GM06990 (cell line): ENCODE data around the gene TMEM237.

ENCODE experiments used
- DNase-seq: peaks from one replicate; pipeline ENCODE4 v3.0.0-alpha.2; 2011; ENCODE audit not compliant: insufficient read length; ENCODE audit errors: extremely low read depth
- H3K27me3 ChIP-seq: replicated peaks from 2 replicates; pipeline ENCODE4 v1.6.0; 2011; ENCODE audit warnings: low read length; ENCODE audit not compliant: control insufficient read depth, insufficient read depth
- H3K36me3 ChIP-seq: 2 replicates; pipeline ENCODE4 v1.5.1; 2011; ENCODE audit warnings: low read length; ENCODE audit not compliant: control insufficient read depth, insufficient read depth
- H3K4me3 ChIP-seq: replicated peaks from 2 replicates; pipeline ENCODE4 v1.5.1; 2011; ENCODE audit warnings: low read depth, mild to moderate bottlenecking, control low read depth, low read length
- TF ChIP-seq, protein P1 (sequence below): IDR thresholded peaks from 2 replicates; pipeline ENCODE4 v1.5.1; 2011; ENCODE audit warnings: low read length, control low read depth, mild to moderate bottlenecking, inconsistent platforms; ENCODE audit not compliant: insufficient read depth, poor library complexity, severe bottlenecking

The TMEM237 gene

GRCh38 chr2:201642579-201643215 lies 606 bp downstream of the TMEM237 start:
- Histone ChIP-seq H3K27me3 (no peaks in the 10 kb centered on the region), H3K4me3 (peak overlapping the region; percentile 91), H3K36me3 (no peaks in the 10 kb centered on the region)
- TF ChIP-seq, protein P1, sequence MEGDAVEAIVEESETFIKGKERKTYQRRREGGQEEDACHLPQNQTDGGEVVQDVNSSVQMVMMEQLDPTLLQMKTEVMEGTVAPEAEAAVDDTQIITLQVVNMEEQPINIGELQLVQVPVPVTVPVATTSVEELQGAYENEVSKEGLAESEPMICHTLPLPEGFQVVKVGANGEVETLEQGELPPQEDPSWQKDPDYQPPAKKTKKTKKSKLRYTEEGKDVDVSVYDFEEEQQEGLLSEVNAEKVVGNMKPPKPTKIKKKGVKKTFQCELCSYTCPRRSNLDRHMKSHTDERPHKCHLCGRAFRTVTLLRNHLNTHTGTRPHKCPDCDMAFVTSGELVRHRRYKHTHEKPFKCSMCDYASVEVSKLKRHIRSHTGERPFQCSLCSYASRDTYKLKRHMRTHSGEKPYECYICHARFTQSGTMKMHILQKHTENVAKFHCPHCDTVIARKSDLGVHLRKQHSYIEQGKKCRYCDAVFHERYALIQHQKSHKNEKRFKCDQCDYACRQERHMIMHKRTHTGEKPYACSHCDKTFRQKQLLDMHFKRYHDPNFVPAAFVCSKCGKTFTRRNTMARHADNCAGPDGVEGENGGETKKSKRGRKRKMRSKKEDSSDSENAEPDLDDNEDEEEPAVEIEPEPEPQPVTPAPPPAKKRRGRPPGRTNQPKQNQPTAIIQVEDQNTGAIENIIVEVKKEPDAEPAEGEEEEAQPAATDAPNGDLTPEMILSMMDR, result no peak
- DNase-seq, result peak; percentile 90

- Histone ChIP-seq H3K27me3 (no peaks in the 10 kb centered on the region), H3K36me3 (no peaks in the 10 kb centered on the region), H3K4me3 (peak overlapping the region; percentile 91)
- TF ChIP-seq, protein P1, result no peak
- DNase-seq, result no peak
These were observed 1.2 kb downstream of the TMEM237 start for GRCh38 chr2:201642086-201642578.

- TF ChIP-seq, protein P1, result no peak
- H3K4me3 ChIP-seq, result no peak overlapping the region
- DNase-seq, result no peak
- H3K36me3 ChIP-seq, result no peaks in the 10 kb centered on the region; the same call in 1 of the 2 replicates
- H3K27me3 ChIP-seq, result no peaks in the 10 kb centered on the region
These were observed 4.1 kb downstream of the TMEM237 start for GRCh38 chr2:201639205-201639604.

GRCh38 chr2:201638326-201638725 lies 5.0 kb downstream of the TMEM237 start:
- Histone ChIP-seq H3K36me3 (no peaks in the 10 kb centered on the region; the same call in 1 of the 2 replicates), H3K4me3 (no peak overlapping the region), H3K27me3 (no peaks in the 10 kb centered on the region)
- TF ChIP-seq, protein P1, result no peak
- DNase-seq, result no peak

DNA sequence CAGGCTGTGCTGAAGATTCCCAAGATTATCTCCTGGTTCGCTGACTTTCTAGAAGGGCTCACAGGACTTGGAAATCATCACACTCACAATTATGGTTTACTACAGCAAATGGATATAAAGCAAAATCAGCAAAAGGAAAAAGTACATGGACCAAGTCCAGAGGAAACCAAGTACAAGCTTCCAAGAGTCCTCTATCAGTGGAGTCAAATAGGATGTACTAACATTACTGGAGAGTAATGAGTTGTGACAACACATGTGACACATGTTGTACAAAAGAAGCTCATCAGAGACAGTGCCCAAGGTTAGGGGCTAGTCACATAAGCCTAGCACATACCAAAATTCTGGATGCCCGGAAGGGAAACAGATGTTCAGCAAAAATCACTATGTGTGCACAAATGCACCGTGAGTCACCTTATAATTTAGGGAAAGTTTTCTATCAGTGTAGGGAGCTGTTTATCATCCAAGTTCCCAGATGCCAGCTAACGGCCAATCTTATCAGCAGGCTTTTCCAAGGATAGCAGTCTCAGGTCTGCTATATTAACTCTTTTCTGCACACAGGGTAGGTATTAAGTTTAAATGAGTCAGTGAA lies 9.5 kb downstream of the TMEM237 start:
- no peaks in the 10 kb centered on the region; the same call in 1 of the 2 replicates for H3K36me3 ChIP-seq
- TF ChIP-seq, protein P1, result no peak
- no peak overlapping the region for H3K4me3 ChIP-seq
- no peak for DNase-seq
- no peaks in the 10 kb centered on the region for H3K27me3 ChIP-seq
